Cardiac muscle cell (in vitro differentiated cells and primary cell): ENCODE data around the gene KCNJ5. TPM values are rescaled to one million over a fixed set of nuclear protein-coding genes. Genes with fewer than 3 reads are reported as not detected.
A peak's percentile ranks its signal among the peaks of the same experiment; 100 is the strongest.

Experiments used
- DNase-seq, 2 donors: peaks; one replicate each; pipeline versions ENCODE4 v3.0.0 to v3.0.0-alpha.2; 2010 to 2017; ENCODE audit warnings: low read depth in 1 of 2, low spot score in 1 of 2
- H3K27ac ChIP-seq: fragments of 200-600 bp; sonication (generic); 2 replicates; pipeline ENCODE4 v1.5.1; 2016
- H3K27me3 ChIP-seq: fragments of 200-600 bp; sonication (generic); 2 replicates; pipeline ENCODE4 v1.6.0; 2016; ENCODE audit warnings: control low read depth
- H3K36me3 ChIP-seq: fragments of 200-600 bp; sonication (generic); 2 replicates; pipeline ENCODE4 v1.5.1; 2016; ENCODE audit warnings: control low read depth
- H3K4me1 ChIP-seq: fragments of 200-600 bp; sonication (generic); 2 replicates; pipeline ENCODE4 v1.8.1; 2017; ENCODE audit warnings: low read depth, mild to moderate bottlenecking, mixed run types
- H3K4me3 ChIP-seq: fragments of 200-600 bp; sonication (generic); 2 replicates; pipeline ENCODE4 v1.5.1; 2016; ENCODE audit warnings: mild to moderate bottlenecking
- H3K9me3 ChIP-seq: fragments of 200-600 bp; sonication (generic); 2 replicates; pipeline ENCODE4 v1.5.1; 2017; ENCODE audit warnings: low read depth, mild to moderate bottlenecking, control low read depth
- polyA plus RNA-seq: library from polyadenylated mRNA; unstranded; fragments of >200 nt; fragmentation: Nextera tagmentation; extraction: Ambion mirVana; gene quantifications from 2 replicates; pipeline ENCODE4 v1.2.1, GENCODE V29; 2016
- total RNA-seq: library from RNA; depleted of rRNA; stranded (reverse); fragments of >200 nt; gene quantifications from 2 replicates; pipeline ENCODE4 v1.2.3, GENCODE V29; 2016
- TF ChIP-seq, protein P1 (sequence below): IDR thresholded peaks from 2 replicates; pipeline ENCODE4 v1.5.1; 2012; ENCODE audit warnings: low read depth, mild to moderate bottlenecking, low read length

The KCNJ5 gene
- total and polyA plus RNA-seq, 2 experiments from 2014 or later, result 44.8 to 71.8 TPM

DNA sequence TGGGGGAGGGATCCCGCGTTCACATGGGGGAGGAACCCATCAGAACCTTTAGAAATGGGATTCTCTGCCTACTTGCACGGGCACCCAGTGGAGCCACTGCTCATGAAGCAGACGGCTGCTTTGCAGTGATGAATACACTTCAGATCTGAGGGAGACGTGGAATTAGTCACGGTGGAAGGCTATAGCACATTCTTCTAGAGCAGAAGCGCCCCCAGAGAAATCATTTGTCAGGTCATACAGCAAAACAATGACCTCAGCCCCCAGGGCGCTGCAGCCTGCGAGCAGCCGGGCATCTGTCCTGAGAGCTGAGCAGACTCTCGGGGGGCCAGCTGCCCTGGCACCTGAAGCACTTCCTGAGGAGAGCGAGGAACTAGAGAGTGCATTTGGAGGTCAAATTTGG is 38.8 kb downstream of the KCNJ5 start:
- H3K9me3 ChIP-seq, result no peaks in the 10 kb centered on the region
- peaks cover 13% of the 10 kb centered on the region for H3K27me3 ChIP-seq
- no peak overlapping the region for H3K4me3 ChIP-seq
- H3K36me3 ChIP-seq, result no peaks in the 10 kb centered on the region
- peaks cover 58% of the 10 kb centered on the region for H3K4me1 ChIP-seq
- DNase-seq, result peak; percentile 17 to 22
- TF ChIP-seq, protein P1, sequence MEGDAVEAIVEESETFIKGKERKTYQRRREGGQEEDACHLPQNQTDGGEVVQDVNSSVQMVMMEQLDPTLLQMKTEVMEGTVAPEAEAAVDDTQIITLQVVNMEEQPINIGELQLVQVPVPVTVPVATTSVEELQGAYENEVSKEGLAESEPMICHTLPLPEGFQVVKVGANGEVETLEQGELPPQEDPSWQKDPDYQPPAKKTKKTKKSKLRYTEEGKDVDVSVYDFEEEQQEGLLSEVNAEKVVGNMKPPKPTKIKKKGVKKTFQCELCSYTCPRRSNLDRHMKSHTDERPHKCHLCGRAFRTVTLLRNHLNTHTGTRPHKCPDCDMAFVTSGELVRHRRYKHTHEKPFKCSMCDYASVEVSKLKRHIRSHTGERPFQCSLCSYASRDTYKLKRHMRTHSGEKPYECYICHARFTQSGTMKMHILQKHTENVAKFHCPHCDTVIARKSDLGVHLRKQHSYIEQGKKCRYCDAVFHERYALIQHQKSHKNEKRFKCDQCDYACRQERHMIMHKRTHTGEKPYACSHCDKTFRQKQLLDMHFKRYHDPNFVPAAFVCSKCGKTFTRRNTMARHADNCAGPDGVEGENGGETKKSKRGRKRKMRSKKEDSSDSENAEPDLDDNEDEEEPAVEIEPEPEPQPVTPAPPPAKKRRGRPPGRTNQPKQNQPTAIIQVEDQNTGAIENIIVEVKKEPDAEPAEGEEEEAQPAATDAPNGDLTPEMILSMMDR, result no peak
- H3K27ac ChIP-seq, result no peak overlapping the region

DNA sequence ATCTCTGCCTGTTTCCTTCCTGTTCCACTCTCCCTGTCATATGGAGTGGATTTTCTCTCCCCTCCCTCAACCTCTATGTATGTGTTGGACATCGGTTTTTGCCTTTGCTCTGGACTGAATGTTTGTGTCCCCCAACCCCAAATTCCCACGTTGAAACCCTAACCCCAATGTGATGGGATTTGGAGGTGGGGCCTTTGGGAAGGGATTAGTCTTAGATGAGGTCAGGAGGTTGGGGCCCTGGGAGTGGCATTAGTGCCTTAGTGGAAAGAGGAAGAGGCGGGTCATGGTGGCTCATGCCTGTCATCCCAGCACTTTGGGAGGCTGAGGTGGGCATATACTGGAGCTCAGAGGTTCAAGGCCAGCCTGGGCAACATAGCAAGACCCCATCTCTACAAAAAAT is 39.9 kb downstream of the KCNJ5 start:
- Histone ChIP-seq H3K27ac (peak overlapping the region; percentile 14), H3K36me3 (no peaks in the 10 kb centered on the region), H3K4me3 (no peak overlapping the region), H3K9me3 (no peaks in the 10 kb centered on the region), H3K27me3 (peaks cover 11% of the 10 kb centered on the region), H3K4me1 (peaks cover 53% of the 10 kb centered on the region)
- no peak for DNase-seq
- TF ChIP-seq, protein P1, result no peak

DNA sequence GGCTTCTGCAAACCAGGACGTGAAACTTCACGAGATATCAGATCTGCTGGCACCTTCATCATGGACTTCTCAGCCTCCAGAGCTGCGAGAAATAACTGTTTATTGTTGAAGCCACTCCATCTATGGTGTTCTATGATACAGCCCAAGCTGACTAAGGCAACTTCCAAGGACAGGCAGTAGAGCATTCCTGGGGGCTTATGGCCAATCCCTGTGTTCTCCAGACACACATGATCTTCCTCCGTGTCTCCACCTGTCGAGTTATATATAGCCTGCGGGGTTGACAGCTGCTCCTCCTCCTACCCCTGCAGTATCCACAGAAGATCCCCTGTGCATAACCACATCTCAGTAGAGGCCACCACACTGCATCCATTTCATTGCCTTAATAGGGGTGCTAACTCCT is 40.5 kb downstream of the KCNJ5 start:
- H3K4me3 ChIP-seq, result no peak overlapping the region
- no peaks in the 10 kb centered on the region for H3K36me3 ChIP-seq
- no peaks in the 10 kb centered on the region for H3K9me3 ChIP-seq
- peaks cover 7% of the 10 kb centered on the region for H3K27me3 ChIP-seq
- H3K27ac ChIP-seq, result peak overlapping the region; percentile 70
- H3K4me1 ChIP-seq, result peaks cover 53% of the 10 kb centered on the region
- TF ChIP-seq, protein P1, result no peak
- DNase-seq, result peak in 1 of 2 donors; percentile 48

DNA sequence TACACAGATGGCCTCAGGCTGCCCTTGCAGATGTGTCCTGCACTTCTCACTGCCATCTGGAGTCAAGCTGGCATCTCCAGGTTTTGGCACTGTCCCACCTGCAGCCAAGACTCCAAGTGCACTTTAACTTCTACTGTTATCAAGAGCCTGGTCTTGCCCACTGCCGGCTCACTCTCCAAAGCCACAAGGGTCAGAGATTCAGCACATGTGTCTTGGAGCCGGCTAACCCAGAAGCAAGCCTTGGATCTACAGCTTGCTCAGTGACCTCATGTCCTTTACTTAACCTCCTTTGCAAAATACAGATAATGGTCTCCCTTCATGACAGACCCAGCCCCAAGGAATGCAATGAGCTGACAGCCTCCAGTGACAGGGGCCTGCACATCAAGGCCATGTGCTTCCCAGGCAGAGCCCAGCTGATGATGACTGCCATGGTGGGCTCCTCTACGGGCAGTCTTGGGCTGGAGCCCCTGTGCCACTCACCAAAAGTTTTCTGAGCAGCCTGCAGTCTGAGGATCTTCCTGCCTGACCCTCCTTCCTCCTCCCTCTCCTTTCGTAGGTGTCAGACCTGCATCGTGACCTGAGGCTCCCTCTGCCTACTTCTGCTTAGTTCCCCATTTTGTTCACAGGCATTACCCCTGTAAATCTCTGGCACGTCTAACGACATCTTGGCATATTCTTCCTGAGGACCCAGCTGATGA is 42.5 kb downstream of the KCNJ5 start:
- peak in 1 of 2 donors; percentile 66 for DNase-seq
- no peaks in the 10 kb centered on the region for H3K36me3 ChIP-seq
- H3K4me3 ChIP-seq, result no peak overlapping the region
- H3K4me1 ChIP-seq, result peaks cover 56% of the 10 kb centered on the region
- no peaks in the 10 kb centered on the region for H3K27me3 ChIP-seq
- TF ChIP-seq, protein P1, result no peak
- no peaks in the 10 kb centered on the region for H3K9me3 ChIP-seq
- H3K27ac ChIP-seq, result peak overlapping the region; percentile 71

DNA sequence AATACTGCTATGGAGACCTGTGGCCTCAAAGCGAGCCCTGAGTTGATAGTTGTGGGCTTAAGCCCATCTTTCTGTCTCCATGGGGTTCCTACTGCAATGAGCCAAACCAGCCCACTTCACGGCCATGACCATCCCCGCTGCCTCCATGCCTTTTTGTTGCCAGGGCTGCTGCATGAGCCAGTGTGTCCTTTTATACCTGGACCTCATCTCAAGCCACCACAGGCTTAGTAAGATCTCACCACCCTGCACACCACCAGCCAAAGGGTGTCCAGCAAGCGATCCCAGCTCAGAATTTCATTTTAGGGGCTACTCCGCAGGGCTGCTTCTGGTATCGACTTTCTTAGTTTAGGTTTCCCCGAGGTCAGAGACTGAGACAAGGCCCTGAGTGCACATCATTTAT is 43.2 kb downstream of the KCNJ5 start:
- H3K36me3 ChIP-seq, result no peaks in the 10 kb centered on the region
- peak overlapping the region; percentile 71 for H3K27ac ChIP-seq
- H3K27me3 ChIP-seq, result no peaks in the 10 kb centered on the region
- H3K9me3 ChIP-seq, result no peaks in the 10 kb centered on the region
- H3K4me1 ChIP-seq, result peaks cover 56% of the 10 kb centered on the region
- DNase-seq, result no peak
- H3K4me3 ChIP-seq, result no peak overlapping the region
- TF ChIP-seq, protein P1, result no peak
